NB4 (cell line): Measurements from ENCODE around the gene PIEZO2.

Source experiments
- POLR2A ChIP-seq: IDR thresholded peaks from 2 replicates; pipeline ENCODE4 v1.6.1; 2011; ENCODE audit warnings: mild to moderate bottlenecking; ENCODE audit not compliant: insufficient read length; ENCODE audit errors: extremely low read depth
- TF ChIP-seq, protein P1 (sequence below): IDR thresholded peaks from one replicate; pipeline ENCODE4 v1.5.1; 2012; ENCODE audit warnings: low read depth, low read length
- TF ChIP-seq, protein P2 (sequence below): IDR thresholded peaks from 2 replicates; pipeline ENCODE4 v1.6.1; 2011; ENCODE audit warnings: low read depth, low read length

DNA sequence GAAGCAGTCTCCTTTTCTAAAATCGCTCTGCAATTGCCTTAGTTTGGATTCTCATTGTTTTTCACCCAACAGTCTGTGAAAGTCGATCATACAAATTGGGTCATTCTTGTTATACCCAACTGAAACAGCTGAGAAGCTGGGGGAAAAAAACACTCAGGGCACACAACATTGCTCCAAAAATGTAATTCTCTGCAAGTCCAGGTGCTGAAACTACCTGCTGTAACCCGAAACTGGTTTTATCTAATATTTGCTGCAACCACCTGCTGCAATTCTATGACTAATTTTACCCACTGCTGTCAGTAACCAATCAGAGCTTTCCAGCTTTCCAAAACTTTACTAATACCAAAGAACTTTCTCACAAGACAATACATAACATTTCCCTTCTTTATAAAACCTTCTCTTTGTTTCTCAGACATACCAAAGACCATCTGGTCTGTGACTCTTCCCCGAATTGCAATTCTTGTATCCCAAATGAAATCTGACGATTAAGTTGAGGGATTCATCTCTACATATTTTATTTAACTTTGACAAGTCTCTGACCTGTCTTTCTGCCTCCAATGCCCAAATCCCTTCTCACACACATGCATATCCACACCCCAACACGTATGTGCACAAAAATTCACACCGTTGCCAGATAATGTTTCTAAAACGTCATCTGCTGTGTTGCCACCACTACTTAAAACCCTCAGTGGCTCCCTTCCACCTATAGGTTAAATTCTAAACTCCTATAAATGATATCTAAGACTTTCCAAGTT is 198.3 kb downstream of the PIEZO2 start:
- no peak for TF ChIP-seq POLR2A
- TF ChIP-seq, protein P1, sequence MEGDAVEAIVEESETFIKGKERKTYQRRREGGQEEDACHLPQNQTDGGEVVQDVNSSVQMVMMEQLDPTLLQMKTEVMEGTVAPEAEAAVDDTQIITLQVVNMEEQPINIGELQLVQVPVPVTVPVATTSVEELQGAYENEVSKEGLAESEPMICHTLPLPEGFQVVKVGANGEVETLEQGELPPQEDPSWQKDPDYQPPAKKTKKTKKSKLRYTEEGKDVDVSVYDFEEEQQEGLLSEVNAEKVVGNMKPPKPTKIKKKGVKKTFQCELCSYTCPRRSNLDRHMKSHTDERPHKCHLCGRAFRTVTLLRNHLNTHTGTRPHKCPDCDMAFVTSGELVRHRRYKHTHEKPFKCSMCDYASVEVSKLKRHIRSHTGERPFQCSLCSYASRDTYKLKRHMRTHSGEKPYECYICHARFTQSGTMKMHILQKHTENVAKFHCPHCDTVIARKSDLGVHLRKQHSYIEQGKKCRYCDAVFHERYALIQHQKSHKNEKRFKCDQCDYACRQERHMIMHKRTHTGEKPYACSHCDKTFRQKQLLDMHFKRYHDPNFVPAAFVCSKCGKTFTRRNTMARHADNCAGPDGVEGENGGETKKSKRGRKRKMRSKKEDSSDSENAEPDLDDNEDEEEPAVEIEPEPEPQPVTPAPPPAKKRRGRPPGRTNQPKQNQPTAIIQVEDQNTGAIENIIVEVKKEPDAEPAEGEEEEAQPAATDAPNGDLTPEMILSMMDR, result no peak
- TF ChIP-seq, protein P2, sequence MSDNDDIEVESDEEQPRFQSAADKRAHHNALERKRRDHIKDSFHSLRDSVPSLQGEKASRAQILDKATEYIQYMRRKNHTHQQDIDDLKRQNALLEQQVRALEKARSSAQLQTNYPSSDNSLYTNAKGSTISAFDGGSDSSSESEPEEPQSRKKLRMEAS, result no peak
